ENCODE data around the gene BOD1L1.

DNA sequence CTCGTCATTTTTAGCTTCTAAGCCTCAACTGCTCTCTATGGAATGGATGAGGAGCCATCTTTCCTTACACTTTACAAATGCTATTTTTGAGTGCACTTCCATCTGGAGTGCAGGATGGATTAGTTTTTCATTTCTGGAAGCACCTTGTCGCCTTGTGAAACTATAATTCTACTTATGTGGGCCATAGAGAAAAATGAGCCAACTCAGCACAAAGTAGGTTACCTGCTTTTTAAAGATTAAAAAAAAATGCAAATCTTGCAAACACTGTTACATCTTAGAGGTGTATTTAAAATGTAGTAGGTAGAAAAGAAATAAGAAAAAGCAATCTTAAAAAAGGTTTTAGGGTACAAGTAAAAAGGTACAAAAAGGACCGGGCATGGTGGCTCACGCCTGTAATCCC is 10.9 kb downstream of the BOD1L1 start:
- TF ChIP-seq, protein P1, sequence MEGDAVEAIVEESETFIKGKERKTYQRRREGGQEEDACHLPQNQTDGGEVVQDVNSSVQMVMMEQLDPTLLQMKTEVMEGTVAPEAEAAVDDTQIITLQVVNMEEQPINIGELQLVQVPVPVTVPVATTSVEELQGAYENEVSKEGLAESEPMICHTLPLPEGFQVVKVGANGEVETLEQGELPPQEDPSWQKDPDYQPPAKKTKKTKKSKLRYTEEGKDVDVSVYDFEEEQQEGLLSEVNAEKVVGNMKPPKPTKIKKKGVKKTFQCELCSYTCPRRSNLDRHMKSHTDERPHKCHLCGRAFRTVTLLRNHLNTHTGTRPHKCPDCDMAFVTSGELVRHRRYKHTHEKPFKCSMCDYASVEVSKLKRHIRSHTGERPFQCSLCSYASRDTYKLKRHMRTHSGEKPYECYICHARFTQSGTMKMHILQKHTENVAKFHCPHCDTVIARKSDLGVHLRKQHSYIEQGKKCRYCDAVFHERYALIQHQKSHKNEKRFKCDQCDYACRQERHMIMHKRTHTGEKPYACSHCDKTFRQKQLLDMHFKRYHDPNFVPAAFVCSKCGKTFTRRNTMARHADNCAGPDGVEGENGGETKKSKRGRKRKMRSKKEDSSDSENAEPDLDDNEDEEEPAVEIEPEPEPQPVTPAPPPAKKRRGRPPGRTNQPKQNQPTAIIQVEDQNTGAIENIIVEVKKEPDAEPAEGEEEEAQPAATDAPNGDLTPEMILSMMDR (conservative IDR thresholded peaks at IDR 0.05; ENCODE audit: low read depth, low read length) = no peak
- TF ChIP-seq EZH2phosphoT487 (IDR thresholded peaks at IDR 0.05; ENCODE audit: borderline replicate concordance, low read length) = no peak

Measured in PC-3 (cell line).